Hematopoietic multipotent progenitor cell treated with erythropoietin and hydrocortisone succinate and interleukin-3 and kit ligand, for 6 days (in vitro differentiated cells): ENCODE results near the gene TPM4.

Source experiments
- DNase-seq: peaks from one replicate; pipeline ENCODE4 v3.0.0-alpha.2; 2015

Gene TPM4

DNA sequence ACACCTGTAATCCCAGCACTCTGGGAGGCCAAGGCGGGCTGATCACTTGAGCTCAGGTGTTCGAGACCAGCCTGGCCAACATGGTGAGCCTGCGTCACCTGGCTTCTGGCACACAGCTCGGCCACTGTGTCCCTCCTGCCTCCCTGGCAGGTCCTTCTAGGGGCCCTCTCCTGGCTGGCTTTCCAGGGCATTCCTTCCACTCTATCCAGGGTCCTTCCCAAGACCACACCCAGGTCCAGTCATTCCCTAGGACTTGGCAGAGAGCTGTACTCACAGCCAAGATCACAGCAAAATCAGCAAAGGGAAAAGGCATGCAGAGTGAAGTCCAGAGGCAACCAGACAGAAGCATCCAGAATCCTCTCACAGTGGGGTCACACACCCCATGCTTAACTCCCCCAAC is 57.5 kb downstream of the TPM4 start:
- DNase-seq = no peak

DNA sequence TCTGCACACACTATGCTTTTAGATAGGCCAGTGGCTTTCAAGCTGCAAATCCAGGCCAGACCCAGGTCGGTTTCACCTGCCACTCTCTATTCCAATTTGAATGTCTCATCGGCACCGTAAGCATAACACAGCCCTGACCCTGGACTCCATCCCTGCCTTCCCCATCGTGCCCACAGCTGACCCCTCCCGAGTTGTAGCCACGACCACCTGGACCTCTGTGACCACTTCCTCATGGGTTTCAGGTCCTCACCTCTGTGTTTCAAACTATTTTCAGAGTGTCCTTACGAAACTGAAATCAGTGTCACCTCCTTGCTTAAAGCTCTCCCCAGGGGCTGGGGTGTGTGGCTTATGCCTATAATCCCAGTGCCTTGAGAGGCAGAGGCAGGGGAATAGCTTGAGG is 58.2 kb downstream of the TPM4 start:
- DNase-seq = no peak

DNA sequence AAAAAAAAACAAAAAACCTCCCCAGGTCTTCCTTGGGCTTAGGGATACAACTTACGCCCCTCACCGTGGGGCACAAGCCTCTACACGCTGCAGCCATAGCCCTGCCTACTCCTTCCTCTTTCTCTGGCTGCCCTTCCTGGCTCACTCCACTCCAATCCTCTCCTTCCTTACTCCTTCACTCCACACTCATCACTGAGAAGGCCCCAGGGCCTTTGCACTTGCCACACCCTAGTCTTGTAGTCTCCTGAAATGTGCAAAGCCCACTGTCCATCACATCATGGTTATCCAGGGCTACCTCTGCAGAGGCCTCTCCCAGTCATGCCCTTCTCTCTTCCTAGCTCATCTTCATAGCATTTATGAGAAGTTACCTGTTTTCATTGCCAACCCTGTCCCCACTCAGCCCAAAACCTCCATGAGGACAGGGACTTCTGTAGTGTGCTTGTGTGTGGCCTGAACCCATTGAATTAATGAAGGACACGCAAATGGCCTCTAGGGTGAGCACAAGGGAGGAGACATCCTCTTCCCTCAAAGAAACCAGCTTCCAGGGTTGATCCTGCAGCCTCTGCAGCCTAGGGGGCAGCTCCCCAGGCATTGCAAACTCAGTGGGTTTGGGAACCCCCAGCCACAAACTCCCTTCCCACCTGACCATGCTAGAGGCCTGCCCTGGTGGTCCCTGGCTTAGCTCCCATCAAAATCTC is 59.3 kb downstream of the TPM4 start:
- DNase-seq = no peak

DNA sequence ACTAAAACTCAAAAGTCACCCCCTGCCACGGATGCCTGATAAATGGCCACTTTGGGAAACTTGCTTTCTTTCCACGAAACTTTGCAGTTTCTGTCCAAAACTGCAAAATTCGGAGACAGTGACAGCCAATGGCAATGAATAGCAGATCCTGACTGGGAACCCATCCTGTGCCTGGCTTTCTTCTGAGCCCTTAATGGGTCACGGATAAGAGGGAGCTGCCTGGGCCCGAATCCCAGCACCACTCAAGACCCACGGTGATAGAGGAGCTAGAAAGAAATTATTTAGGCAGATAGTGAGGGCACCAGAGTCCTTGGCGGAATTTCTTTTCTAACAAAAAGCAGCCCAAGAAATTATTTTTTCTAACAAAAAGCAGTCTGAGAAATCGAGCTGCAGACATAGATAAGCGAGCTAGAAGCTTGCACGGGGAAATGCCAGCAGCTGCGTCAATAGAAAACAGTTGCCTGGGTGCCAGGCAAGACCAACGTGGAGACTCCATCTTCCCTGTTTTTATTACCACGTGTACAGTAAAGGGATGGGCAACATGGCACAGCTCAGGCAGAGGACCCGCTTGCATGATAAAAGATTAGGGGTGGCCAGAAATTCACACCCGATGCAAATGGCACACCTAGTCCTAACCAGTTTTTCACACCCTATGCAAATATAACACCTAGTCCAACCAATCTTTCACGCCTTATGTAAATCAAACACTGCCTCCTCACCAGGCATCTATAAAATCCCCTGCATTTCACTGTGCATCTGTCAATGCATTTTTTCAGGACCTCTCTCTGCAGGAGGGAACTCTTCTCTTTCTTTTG is 60.1 kb downstream of the TPM4 start:
- peak; percentile 62 for DNase-seq

DNA sequence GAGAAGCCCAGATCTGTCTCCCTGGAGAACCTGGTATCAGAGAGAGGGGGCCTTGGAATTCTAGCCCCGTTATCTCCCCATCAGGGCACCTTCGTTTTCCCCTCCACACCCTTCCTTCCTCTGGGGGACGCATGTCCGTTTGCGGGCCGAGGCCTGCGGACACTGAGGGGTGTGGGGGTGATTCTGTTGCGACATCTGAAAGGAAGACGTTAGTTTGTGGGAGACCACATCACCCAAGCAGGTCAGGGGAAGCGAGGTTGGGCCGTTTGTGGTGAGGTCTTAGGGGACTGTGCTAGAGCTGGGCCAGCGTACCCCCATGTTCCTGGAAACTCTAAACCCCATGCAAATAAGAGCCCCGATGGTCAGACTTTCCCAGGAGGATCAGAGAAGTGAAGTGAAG is 63.5 kb downstream of the TPM4 start:
- peak; percentile 88 for DNase-seq

DNA sequence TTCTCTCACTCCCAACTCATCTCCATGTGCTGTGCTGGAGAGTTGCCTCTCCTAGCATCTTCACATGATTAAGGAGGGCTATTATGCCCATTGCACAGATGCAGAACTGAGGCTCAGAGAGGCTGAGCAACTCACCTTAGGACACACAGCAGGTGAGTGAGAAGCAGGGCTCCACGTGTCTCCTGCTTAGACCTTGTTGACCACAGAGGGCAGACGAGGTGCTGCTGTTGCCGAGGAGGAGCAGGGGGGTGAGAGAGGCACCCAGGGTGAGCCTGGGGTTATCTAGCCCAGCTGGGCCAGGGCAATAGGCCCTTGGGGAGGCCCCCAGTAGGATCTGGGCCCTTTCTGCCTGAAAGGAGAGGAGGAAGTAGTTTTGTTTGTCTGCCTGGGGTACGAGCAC is 64.7 kb downstream of the TPM4 start:
- peak; percentile 89 for DNase-seq

DNA sequence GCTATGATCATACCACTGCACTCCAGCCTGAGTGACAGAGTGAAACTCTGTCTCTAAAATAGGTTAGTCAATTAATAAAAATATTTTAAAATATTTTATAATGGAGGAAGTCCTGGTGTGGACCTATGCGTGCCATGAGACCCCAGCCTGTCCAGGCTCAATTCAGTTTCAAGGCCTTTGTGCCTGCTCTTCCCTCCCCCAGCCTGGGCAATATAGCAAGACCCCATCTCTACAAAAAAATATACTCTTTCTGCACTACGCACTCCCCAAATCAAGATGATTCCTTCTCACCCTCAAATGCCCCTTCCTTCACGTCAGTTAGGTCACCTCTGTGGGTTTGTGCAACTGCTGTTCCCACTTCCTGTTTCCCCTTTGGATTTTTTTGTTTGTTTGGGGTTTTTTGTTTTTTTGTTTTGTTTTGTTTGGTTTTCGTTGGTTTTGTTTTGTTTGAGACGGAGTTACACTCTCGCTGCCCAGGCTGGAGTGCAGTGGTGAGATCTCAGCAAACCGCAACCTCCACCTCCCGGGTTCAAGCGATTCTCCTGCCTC is 65.8 kb downstream of the TPM4 start:
- DNase-seq = no peak

DNA sequence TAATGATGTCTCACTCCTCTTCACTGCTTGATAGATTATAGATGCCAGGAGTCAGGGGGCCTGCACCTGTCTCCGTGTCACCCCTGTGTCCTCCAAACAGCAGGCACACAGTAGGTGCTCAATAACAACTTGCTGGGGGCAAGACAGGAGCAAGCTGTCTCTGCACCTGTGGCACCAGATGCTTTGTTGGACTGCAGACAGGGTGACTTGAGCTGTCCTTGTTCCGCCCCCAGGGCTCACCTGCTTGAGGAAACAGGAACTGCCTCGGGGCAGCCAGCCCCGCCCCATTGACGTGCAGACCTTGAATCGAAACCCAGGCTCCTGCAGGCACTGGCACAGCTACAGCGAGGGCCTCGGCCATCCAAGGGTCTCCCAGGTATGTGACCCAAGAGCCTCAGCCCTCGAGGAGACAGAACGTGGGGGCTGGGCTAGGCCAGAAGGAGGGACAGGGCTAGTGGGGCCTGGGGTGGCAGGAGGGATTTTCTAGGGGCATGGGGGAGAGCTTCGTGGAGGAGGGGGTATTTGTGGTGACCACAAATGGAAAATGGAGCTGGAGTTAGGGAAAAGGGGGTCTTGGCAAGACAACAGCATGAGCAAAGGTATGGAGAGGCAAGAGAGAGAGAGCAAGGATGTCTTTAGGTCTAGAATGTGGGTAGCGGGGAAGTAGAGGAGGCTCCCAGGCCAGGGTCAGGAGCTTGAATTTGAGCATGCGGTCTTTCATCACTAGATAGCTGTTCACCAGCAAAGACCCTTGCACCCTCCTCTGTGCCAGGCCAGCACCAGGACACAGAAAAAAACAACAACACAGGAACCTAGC is 67.3 kb downstream of the TPM4 start, which contains the start of gene HSH2D:
Gene HSH2D (plus strand): TSS at position 287 of the 817 bp plus-strand sequence. CDS start 5,066 bp downstream, outside the sequence.
- DNase-seq = peak; percentile 85

DNA sequence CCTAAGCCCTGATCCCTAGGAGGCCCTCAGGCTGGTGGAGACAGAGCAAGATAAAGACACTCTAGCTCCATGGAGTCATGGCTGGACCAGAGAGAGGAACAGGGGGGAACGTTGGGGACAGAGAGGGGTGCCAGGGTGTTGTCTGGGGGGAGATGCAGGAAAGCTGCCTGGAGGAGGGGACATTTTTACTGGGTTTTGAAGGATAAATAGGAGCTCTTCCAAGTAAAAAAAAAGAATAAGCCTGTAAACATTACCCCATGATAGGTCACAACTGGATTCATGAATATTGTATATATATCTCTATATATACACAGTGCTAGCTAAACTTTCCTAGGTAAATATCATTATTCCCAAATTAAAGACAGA is 67.9 kb downstream of the TPM4 start:
- peak; percentile 46 for DNase-seq

DNA sequence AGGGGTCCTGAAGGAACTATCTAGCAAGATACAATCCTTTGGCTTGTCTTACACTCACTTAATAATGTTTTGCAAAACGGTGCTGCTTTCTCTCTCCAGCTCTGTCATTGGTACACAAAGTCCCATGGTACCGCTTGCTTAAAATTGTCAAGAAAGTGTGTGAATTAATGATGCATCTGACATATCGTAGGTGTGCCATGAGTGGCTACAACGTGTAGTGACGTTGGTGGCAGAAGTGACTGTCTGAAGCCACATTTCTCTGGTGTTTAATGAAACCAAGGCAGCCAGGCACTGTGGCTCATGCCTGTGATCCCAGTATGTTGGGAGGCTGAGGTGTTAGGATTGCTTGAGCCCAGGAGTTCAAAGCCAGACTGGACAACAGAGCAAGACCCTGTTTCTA is 69.8 kb downstream of the TPM4 start:
- DNase-seq = no peak

DNA sequence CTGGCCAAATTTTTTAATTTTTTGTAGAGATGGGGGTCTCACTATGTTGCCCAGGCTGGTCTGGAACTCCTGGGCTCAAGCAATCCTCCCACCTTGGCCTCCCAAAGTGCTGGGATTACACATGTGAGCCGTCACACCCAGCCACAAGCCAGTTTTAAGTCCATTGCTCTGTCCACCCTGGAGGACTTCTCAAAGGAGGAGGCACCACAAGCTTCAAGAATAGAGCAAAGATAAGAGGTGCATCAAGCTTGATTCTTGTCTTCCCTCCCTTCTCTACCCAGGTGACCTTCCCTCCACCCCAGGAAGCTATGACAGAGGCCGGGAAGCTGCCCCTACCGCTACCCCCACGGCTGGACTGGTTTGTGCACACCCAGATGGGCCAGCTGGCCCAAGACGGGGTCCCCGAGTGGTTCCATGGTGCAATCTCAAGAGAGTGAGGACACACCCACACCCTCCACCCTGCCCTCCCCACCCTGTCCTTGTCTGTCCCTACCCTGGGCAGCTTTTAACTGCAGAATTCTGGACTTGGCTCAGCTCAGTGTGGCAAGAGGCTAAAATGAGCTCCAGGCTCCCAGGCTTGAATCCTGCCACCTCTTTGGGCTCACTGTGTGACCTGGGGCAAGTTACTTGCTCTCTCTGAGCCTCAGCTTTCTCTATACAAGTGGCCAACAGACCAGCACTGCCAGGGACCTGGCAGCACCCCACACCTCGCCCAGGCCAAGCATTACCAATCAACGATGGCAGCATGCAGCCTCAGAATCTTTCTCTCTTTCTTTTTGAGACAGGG is 72.3 kb downstream of the TPM4 start:
- DNase-seq = peak; percentile 52
